Measurements from ENCODE around the gene DGKZ.

Gene DGKZ

DNA sequence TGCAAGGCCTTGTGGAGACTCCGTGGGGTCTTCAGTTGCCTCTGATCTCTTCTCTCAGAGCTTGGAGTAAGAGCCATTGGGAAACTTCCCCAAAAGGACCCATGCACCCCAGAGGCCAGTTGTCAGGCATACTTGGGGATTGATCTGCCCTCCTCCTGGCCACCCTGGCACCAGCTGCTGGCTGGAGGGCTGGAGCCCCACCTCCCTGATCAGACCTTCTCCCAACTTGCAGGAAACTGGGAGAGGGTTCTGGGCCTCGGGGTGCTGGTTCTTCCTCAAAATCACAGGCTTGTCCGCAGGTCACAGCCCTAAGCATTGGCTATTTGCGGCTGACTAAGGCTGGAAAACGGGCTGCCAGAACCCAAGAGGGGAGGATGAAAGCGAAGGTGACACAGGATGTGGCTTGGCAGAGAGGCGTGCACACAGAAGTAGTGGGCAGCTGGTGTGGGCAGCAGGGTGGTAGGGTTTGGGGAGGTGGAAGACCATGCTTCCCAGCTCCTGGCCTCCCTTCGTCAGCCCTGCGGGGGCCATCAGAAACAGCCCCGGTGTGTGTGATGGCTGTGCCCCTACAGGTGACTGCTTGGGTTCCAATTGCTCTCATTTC, 1.3 kb upstream of the DGKZ start:
- FAIRE-seq = no peak

DNA sequence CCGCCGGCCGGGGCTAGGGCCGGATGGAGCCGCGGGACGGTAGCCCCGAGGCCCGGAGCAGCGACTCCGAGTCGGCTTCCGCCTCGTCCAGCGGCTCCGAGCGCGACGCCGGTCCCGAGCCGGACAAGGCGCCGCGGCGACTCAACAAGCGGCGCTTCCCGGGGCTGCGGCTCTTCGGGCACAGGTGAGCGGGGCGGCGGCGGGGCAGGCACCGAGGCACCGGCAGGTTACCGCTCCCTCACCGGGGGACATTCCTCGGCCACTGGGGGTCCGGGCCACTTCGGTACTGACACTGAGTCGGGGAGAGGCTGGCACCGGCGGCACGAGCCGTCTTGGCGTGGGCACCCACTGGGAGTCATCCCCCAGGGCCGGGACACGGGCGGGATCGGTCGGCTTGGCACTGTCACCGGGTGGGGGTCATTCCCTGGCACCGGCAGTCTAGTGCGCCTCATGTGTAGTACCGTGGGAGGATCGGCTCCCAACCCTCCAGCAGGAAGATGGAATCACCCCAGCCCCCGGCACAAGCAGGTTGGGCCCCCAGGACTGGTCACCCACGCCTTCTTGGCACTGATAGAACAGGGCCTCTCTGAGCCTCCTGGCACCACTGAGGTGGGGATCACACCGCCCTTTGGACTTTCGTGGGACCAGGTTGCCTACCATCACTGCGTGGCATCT, 511 bp downstream of the DGKZ start:
- no peak for FAIRE-seq

DNA sequence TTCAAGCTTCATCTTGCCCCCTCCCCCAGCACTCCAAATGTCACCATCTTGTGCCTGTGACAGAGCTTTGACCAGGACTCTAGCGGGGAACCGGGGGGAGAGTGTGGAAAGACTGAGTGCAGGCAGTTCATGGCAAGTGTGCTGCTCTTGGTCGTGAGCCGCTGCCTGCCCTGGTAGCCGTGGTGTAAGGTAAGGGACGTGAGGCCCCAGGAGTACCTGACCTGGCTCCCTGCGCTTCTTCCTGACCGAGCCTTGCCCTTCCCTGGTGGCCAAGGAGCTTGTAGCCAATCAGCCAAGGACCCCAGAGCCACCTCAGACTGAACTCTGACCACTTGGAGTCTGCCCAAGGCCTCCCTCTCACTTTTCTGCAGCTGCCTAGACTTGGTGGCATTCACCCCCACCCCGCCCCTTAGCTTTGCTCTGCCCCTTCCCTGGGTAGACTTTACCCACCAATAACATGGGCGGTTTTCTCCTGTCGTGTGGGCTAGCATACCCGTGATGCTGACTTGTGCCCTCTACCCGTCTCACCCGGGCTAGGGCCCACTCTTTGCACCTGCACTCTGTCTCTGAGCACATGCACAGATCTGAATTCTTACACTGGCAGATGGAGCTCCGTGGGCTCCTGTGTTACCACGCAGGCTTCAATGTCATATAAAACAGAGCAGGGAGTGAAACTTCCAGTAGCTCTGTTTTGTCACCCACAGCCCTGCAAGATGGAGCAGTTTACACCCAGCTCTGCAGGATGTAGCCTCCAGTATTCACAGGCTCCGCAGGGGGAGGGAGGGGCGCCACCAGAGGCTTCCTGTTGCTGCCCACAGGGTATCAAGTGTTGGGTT, 1.5 kb downstream of the DGKZ start:
- no peak for FAIRE-seq

DNA sequence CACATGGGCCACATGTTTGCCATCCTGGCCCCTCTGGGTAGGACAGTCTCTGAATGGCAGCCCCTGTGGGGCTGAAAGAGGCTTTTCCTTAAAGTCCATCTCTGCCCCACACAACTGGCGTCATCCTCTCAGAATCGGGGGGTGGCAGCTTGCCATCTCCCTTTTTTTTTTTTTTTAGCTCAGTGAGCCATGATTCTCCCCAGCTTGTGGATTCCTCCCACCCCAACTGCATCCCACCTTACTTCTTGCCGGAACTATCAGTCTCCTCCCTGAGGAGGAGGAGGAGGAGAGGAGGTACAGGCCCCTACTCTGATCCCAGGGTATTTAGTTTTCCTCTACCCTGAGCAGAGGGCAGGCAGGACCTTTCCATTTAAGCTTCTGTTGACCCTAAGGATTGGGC, 3.4 kb downstream of the DGKZ start:
- FAIRE-seq = no peak

- no peak for FAIRE-seq
Observed at GRCh38 chr11:46351148-46351547, 3.9 kb downstream of the DGKZ start.

DNA sequence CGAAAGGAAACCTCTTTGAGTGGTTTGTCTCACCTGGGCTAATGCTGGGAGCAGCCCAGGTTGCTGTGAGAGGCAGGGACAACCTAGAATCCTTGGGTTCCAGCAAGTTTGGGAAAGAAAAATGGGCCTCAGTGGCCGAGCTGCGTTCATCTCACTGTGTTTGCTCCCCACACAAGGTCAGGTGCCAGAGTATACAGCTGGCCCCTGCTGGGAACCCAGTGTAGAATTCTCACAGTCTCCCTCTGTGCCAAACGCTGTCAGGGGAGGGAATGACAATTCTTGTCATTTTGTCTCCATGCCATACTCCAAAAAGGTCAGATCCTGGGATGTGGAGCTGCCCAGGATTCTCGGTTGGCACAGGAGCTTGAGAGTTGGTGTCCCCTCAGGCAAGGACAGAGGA, 4.3 kb downstream of the DGKZ start:
- FAIRE-seq = no peak

GRCh38 chr11:46352063-46352841, 5.0 kb downstream of the DGKZ start:
- no peak for FAIRE-seq

- FAIRE-seq = no peak
Observed at GRCh38 chr11:46353698-46354097, 6.4 kb downstream of the DGKZ start.

- FAIRE-seq = no peak
Observed at GRCh38 chr11:46356924-46357482, 9.7 kb downstream of the DGKZ start.

- no peak for FAIRE-seq
Observed at GRCh38 chr11:46357483-46357936, 10.2 kb downstream of the DGKZ start.

DNA sequence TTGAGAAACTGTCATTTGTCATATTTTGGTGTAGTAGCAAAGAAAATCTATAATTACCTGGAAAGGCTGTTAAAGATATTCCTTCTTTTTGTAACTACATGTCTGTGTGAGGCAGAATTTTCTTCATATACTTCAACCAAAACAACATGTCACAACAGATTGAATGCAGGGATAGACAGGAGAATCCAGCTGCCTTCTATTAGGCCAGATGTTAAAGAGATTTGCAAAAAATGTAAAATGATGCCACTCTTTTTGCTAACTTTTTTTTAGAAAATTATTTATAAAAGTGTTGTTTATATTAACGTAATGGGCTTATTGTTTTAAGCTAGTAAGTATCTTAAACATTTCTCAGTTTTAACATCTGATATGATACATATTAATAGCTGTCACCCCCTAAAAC, 12.7 kb downstream of the DGKZ start:
- FAIRE-seq = no peak

- no peak for FAIRE-seq
Observed at GRCh38 chr11:46360878-46361277, 13.6 kb downstream of the DGKZ start.

DNA sequence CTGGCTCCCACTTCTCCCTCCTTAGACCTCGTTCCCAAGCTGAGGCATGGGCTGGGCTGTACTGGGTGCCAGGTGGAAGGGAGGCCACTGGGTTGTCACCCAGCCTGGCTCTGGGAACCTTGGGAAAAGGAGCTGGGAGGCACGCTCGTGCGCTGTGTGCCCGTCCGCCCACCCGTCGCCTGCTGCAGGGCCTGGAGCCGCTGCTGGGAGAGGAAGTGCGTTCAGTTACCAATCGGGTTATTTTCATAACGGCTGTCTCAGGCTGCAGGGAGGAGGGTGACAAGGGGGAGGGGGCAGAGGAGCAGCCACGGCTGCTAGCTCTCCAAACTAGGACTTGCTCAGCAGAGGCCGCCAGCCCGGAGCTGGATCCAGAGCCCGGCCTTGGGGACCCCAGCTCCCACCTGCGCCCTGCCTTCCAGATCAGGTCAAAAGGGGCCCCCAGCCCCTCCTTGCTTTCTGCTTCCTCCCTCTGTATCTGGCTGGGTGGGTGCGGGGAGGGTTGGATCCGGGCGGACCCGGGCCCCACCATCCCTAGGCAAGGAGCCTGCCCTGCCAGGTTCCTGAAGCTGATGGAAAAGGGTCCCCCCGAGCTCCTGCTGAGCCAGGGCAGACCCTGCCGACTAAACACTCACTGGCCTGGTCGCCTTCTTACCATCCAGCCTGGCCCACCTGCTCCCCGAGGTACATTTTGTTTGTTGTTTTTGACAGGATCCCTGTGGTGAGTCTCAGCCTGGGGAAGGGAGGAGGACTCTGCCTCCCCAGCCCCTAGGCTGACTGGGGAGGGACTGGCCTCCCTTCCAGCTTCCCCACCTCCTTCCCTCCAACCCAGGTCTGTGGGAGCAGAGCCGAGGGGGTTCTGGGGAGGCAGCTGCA, 14.3 kb downstream of the DGKZ start:
- FAIRE-seq = no peak

- no peak for FAIRE-seq
Observed at GRCh38 chr11:46362156-46363030, 15.1 kb downstream of the DGKZ start.

GRCh38 chr11:46363031-46363407, 15.8 kb downstream of the DGKZ start:
- no peak for FAIRE-seq

DNA sequence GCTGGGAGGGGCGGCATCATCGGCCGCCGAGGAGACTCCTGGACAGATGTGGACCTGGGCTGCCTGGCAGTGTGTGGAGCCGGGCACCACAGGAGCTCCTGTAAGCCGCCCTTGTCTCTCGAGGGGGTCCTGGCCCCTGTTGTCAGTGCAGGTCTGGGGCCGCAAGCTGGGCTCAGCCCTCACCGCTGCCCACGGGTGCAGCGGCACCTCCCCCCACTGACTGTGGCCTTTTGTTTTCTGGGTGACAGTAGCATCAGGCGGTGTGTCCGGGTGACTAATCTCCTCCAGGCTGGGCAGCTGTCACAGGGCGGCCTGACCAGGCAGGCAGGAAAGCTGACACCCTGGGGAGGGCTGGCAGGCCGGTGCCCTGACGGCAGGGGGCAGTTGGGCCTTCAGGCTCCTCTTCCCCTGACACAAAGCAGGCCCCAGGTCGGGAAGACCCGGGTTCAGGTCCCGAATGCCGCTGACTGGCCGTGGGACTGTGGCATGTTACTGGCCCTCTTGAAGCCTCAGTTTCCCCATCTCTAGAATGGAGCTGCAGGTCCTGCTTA, 16.3 kb downstream of the DGKZ start:
- no peak for FAIRE-seq

GRCh38 chr11:46364056-46364455, 16.8 kb downstream of the DGKZ start:
- no peak for FAIRE-seq

GRCh38 chr11:46364791-46365190, 17.5 kb downstream of the DGKZ start:
- FAIRE-seq = no peak

DNA sequence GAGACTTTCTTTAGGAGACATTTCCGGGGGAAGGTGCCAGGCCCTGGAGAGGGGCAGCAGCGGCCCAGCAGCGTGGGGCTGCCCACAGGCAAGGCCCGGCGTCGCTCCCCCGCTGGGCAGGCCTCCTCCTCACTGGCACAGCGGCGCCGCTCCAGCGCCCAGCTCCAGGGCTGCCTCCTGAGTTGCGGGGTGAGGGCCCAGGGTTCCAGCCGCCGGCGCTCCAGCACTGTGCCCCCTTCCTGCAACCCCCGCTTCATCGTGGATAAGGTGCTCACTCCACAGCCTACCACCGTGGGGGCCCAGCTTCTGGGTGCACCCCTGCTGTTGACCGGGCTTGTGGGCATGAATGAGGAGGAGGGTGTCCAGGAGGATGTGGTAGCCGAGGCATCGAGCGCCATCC, 19.0 kb downstream of the DGKZ start:
- FAIRE-seq = no peak

DNA sequence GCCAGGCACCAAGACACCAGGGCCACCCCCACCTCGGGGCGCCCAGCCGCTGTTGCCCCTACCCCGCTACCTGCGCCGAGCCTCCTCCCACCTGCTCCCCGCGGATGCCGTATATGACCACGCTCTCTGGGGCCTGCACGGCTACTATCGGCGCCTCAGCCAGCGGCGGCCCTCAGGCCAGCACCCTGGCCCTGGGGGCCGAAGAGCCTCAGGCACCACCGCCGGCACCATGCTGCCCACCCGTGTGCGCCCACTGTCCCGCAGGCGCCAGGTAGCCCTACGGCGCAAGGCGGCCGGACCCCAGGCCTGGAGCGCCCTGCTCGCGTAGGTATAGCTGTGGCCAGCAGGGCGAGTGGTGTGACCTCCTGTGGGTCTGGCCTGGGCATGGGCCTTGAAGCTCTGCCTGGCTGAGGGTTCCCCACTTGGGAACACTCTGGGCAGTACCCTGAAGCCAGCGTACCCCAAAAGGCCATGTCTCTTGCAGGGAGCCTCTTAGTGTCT, 19.4 kb downstream of the DGKZ start:
- no peak for FAIRE-seq
